IMR-90 (cell line): ENCODE results near the gene SLC9A7. TPM values are rescaled to one million over a fixed set of nuclear protein-coding genes. Genes with fewer than 3 reads are reported as not detected.

Source experiments
- ATAC-seq: fragments of 200-7000 bp; cut with Tn5 transposase; 2 replicates; pipeline ENCODE4 v1.9.1; 2020; ENCODE audit warnings: low read depth, mild to moderate bottlenecking, moderate library complexity
- BruUV-seq: library from RNA; stranded (reverse); fragments of 400-500 nt; replicated peaks from 2 replicates; lab custom pipeline; 2021; lab: Mats Ljungman, UMichigan
- CTCF ChIA-PET: fragments of 300-600 bp; formaldehyde crosslinking; extraction: SDS; loops from one replicate; lab custom pipeline; 2021; ENCODE audit warnings: antibody characterized with exemption; lab: Yijun Ruan, JAX
- POLR2A ChIA-PET: fragments of 300-600 bp; sonication (Branson Sonifier 250); formaldehyde crosslinking; loops from one replicate; lab custom pipeline; 2022; ENCODE audit warnings: antibody characterized with exemption; ENCODE audit not compliant: unreplicated experiment; lab: Charles Lee
- DNase-seq: peaks from one replicate; pipeline ENCODE4 v3.0.0; 2013
- H2AFZ ChIP-seq: replicated peaks from 2 replicates; pipeline ENCODE3; 2013; ENCODE audit warnings: low read length, mild to moderate bottlenecking; ENCODE audit not compliant: poor library complexity
- H2AK5ac ChIP-seq: 2 replicates; pipeline ENCODE4 v1.6.1; 2013; ENCODE audit warnings: low read depth, low read length, inconsistent platforms
- H2AK9ac ChIP-seq: replicated peaks from 2 replicates; pipeline ENCODE3; 2013; ENCODE audit warnings: mild to moderate bottlenecking, low read depth, low read length, moderate library complexity; ENCODE audit not compliant: poor library complexity
- H2BK120ac ChIP-seq: 2 replicates; pipeline ENCODE4 v1.6.1; 2013; ENCODE audit warnings: low read depth, low read length, inconsistent platforms
- H2BK15ac ChIP-seq: 3 replicates; pipeline ENCODE4 v1.6.1; 2013; ENCODE audit warnings: low read depth, low read length, inconsistent platforms
- H2BK20ac ChIP-seq: 2 replicates; pipeline ENCODE4 v1.6.1; 2013; ENCODE audit warnings: low read depth, mild to moderate bottlenecking, inconsistent platforms, low read length, moderate library complexity
- H2BK5ac ChIP-seq: 2 replicates; pipeline ENCODE4 v1.6.1; 2013; ENCODE audit warnings: mild to moderate bottlenecking, low read depth, low read length, inconsistent platforms; ENCODE audit not compliant: poor library complexity, severe bottlenecking
- H3K14ac ChIP-seq: replicated peaks from 2 replicates; pipeline ENCODE4 v1.6.1; 2013; ENCODE audit warnings: low read depth, low read length, inconsistent platforms
- H3K18ac ChIP-seq: 2 replicates; pipeline ENCODE4 v1.6.1; 2013; ENCODE audit warnings: low read depth, low read length, control low read depth
- H3K23ac ChIP-seq: 2 replicates; pipeline ENCODE4 v1.6.1; 2013; ENCODE audit warnings: low read depth, low read length, inconsistent platforms
- H3K27ac ChIP-seq: 2 replicates; pipeline ENCODE4 v1.5.1; 2013; ENCODE audit warnings: mild to moderate bottlenecking, control low read depth, low read length; ENCODE audit not compliant: insufficient read depth
- H3K27me3 ChIP-seq: 2 replicates; pipeline ENCODE4 v1.6.1; 2013; ENCODE audit warnings: low read length; ENCODE audit not compliant: control insufficient read depth, insufficient read depth
- H3K36me3 ChIP-seq: 2 replicates; pipeline ENCODE4 v1.6.1; 2013; ENCODE audit warnings: low read length, mixed read lengths; ENCODE audit not compliant: control insufficient read depth, insufficient read depth
- H3K4ac ChIP-seq: 2 replicates; pipeline ENCODE4 v1.6.1; 2013; ENCODE audit warnings: low read depth, low read length, inconsistent platforms
- H3K4me1 ChIP-seq: 2 replicates; pipeline ENCODE4 v1.6.1; 2013; ENCODE audit warnings: low read length, mixed read lengths; ENCODE audit not compliant: control insufficient read depth, insufficient read depth
- H3K4me2 ChIP-seq: 2 replicates; pipeline ENCODE4 v1.6.1; 2013; ENCODE audit warnings: low read depth, mild to moderate bottlenecking, control low read depth, low read length, moderate library complexity
- H3K4me3 ChIP-seq: 2 replicates; pipeline ENCODE4 v1.5.1; 2013; ENCODE audit warnings: low read depth, mild to moderate bottlenecking, control low read depth, low read length, moderate library complexity; ENCODE audit not compliant: insufficient read depth
- H3K56ac ChIP-seq: 2 replicates; pipeline ENCODE4 v1.6.1; 2013; ENCODE audit warnings: low read length, inconsistent platforms; ENCODE audit not compliant: insufficient read depth; ENCODE audit errors: extremely low read depth
- H3K79me1 ChIP-seq, 2 experiments: 2 replicates each; pipeline ENCODE4 v1.6.1; 2013; ENCODE audit warnings: low read length in 2 of 2, inconsistent platforms in 1 of 2, low read depth in 1 of 2
- H3K9ac ChIP-seq: 2 replicates; pipeline ENCODE4 v1.6.1; 2013; ENCODE audit warnings: low read depth, low read length, control low read depth
- H3K9me1 ChIP-seq: 2 replicates; pipeline ENCODE4 v1.6.1; 2013; ENCODE audit warnings: low read length, inconsistent platforms; ENCODE audit not compliant: insufficient read depth
- H3K9me3 ChIP-seq: 2 replicates; pipeline ENCODE4 v1.6.1; 2013; ENCODE audit warnings: low read length; ENCODE audit not compliant: control insufficient read depth, insufficient read depth
- H4K20me1 ChIP-seq: 2 replicates; pipeline ENCODE4 v1.6.1; 2013; ENCODE audit warnings: low read length, inconsistent platforms; ENCODE audit not compliant: insufficient read depth
- H4K5ac ChIP-seq: 2 replicates; pipeline ENCODE4 v1.6.1; 2013; ENCODE audit warnings: mild to moderate bottlenecking, low read depth, low read length, control low read depth
- H4K8ac ChIP-seq, 2 experiments: 2 replicates each; pipeline ENCODE4 v1.6.1; 2013; ENCODE audit warnings: low read depth in 2 of 2, low read length in 2 of 2, control low read depth in 1 of 2, inconsistent platforms in 1 of 2
- H4K91ac ChIP-seq: 2 replicates; pipeline ENCODE4 v1.6.1; 2013; ENCODE audit warnings: low read depth, low read length, inconsistent platforms; ENCODE audit not compliant: insufficient read depth
- BHLHE40 ChIP-seq: fragments of 150-350 bp; IDR thresholded peaks from 2 replicates; pipeline ENCODE4 v1.6.1; 2016; ENCODE audit warnings: mild to moderate bottlenecking, low read depth, low read length
- MAFK ChIP-seq: IDR thresholded peaks from 2 replicates; pipeline ENCODE4 v1.6.1; 2012; ENCODE audit warnings: low read depth, low read length, improper control_type of control experiment
- MAZ ChIP-seq: IDR thresholded peaks from 2 replicates; pipeline ENCODE4 v1.6.1; 2012; ENCODE audit warnings: low read depth, mild to moderate bottlenecking, low read length, improper control_type of control experiment, moderate library complexity, borderline replicate concordance
- MXI1 ChIP-seq: IDR thresholded peaks from 2 replicates; pipeline ENCODE4 v1.6.1; 2012; ENCODE audit warnings: low read depth, mild to moderate bottlenecking, low read length, moderate library complexity, borderline replicate concordance
- NFE2L2 ChIP-seq: fragments of 150-350 bp; IDR thresholded peaks from 2 replicates; pipeline ENCODE4 v1.6.1; 2016; ENCODE audit warnings: low read depth, mild to moderate bottlenecking, low read length
- POLR2A ChIP-seq: IDR thresholded peaks from 2 replicates; pipeline ENCODE4 v1.6.1; 2012; ENCODE audit warnings: mild to moderate bottlenecking, low read depth, low read length
- RAD21 ChIP-seq: IDR thresholded peaks from 2 replicates; pipeline ENCODE4 v1.6.1; 2012; ENCODE audit warnings: low read length, improper control_type of control experiment
- WGBS, 2 experiments: methylation state at CpG; one replicate each; pipeline versions ENCODE4 v1.1.5 to v1.1.7; 2013; ENCODE audit warnings: missing lambda C conversion rate in 2 of 2; ENCODE audit not compliant: insufficient read length in 1 of 2; ENCODE audit errors: extremely low coverage in 2 of 2; 5-methylcytosine and 5-hydroxymethylcytosine counted together
- dilution Hi-C: fragments of 300-500 bp; cut with HindIII; formaldehyde crosslinking; loops from one replicate; pipeline ENCODE4 v1.14.3; 2018; ENCODE audit warnings: low sequenced_read_pairs; ENCODE audit not compliant: unreplicated experiment
- in situ Hi-C: fragments of 300-500 bp; cut with MboI; formaldehyde crosslinking; loops from 3 replicates; pipeline ENCODE4 v1.14.3; 2019; ENCODE audit warnings: low sequenced_read_pairs, inconsistent platforms, mixed read lengths
- intact Hi-C: fragments of 100-400 bp; cut with micrococcal nuclease; formaldehyde crosslinking; loops from 2 replicates; pipeline ENCODE4 v1.10.0; 2022
- polyA plus RNA-seq, 3 experiments: library from polyadenylated mRNA; depleted of rRNA; stranded (reverse); fragments of >200 nt; gene quantifications; 2 replicates each; pipeline ENCODE4 v1.2.3, GENCODE V29; 2012; ENCODE audit warnings: low replicate concordance in 1 of 3
- total RNA-seq: library from RNA; depleted of rRNA; stranded (reverse); fragments of >200 nt; gene quantifications from 2 replicates; pipeline ENCODE4 v1.2.3, GENCODE V29; 2012
- TF ChIP-seq, protein P1 (sequence below): fragments of 150-350 bp; IDR thresholded peaks from 2 replicates; pipeline ENCODE4 v1.6.1; 2017; ENCODE audit warnings: mild to moderate bottlenecking, antibody characterized with exemption, low read length, low read depth

The SLC9A7 gene
- total and polyA plus RNA-seq, 2 of the 4 experiments (the other 2 are of a cell fraction): 14.4 to 76.4 TPM

DNA sequence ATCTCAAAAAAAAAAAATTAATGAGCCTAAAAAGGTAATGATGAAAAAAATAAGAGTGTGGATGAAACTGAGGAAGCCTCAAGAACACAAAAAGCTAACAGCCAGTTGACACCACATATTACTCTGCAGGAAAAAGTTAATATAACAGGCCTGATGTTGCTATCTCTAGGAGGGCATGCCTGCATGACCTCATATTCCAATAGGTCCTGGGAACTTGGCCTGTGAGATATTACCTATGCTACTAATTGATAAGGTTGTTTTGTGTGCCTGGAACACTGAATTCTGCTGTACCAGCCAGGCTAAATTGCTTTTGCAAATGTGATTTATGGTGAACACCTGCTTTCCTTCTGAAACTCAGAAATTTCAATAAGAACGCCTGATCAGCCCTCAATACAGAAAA, 15.9 kb downstream of the SLC9A7 start:
- no TSS peak for BruUV-seq
- no peaks in the 10 kb centered on the region for H3K27me3 ChIP-seq
- in situ Hi-C loops (no loop called here), dilution Hi-C loops (no loop called here), intact Hi-C loops (no loop called here)
- no peaks in the 10 kb centered on the region for H4K20me1 ChIP-seq
- peaks cover 3 to 5% of the 10 kb centered on the region in 2 experiments; a peak in 2 of 4 replicates for H3K79me1 ChIP-seq
- no peak overlapping the region for H2BK120ac ChIP-seq
- no CpG with 5 or more reads among the region's 1 CpG for WGBS, 2 experiments
- ChIA-PET POLR2A (no interaction called here), CTCF (interaction anchor here (0.6 kb wide), 2 partner anchors 40 to 129 kb away, joined by 3 to 4 read pairs; no protein-coding TSS in a partner anchor)
- no peak overlapping the region for H3K4me3 ChIP-seq
- H2AFZ ChIP-seq: no peak overlapping the region
- H3K14ac ChIP-seq: no peak overlapping the region
- H3K36me3 ChIP-seq: no peaks in the 10 kb centered on the region
- TF ChIP-seq MAZ (no peak), NFE2L2 (no peak), MXI1 (no peak), POLR2A (no peak), RAD21 (no peak), BHLHE40 (no peak), MAFK (no peak)
- TF ChIP-seq, protein P1, sequence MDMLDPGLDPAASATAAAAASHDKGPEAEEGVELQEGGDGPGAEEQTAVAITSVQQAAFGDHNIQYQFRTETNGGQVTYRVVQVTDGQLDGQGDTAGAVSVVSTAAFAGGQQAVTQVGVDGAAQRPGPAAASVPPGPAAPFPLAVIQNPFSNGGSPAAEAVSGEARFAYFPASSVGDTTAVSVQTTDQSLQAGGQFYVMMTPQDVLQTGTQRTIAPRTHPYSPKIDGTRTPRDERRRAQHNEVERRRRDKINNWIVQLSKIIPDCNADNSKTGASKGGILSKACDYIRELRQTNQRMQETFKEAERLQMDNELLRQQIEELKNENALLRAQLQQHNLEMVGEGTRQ: no peak
- H3K4me1 ChIP-seq: peaks cover 3% of the 10 kb centered on the region
- H3K27ac ChIP-seq: no peak overlapping the region
- no peak overlapping the region for H4K8ac ChIP-seq
- no peak overlapping the region for H3K4me2 ChIP-seq
- H3K23ac ChIP-seq: no peak overlapping the region
- H2BK20ac ChIP-seq: no peak overlapping the region
- H3K56ac ChIP-seq: no peak overlapping the region
- no peak for ATAC-seq
- H2AK5ac ChIP-seq: no peak overlapping the region
- H2BK15ac ChIP-seq: no peak overlapping the region
- DNase-seq: no peak
- H3K4ac ChIP-seq: no peak overlapping the region
- H3K9me3 ChIP-seq: no peaks in the 10 kb centered on the region; the same call in 1 of the 2 replicates
- no peak overlapping the region for H3K18ac ChIP-seq
- no peak overlapping the region for H2AK9ac ChIP-seq
- H2BK5ac ChIP-seq: no peak overlapping the region
- H3K9me1 ChIP-seq: no peaks in the 10 kb centered on the region
- no peak overlapping the region for H4K5ac ChIP-seq
- H3K9ac ChIP-seq: no peak overlapping the region
- H4K91ac ChIP-seq: no peak overlapping the region
